Left lung (tissue), 10 donors: ENCODE data around the gene FOCAD. TPM values are rescaled to one million over a fixed set of nuclear protein-coding genes. Genes with fewer than 3 reads are reported as not detected.
A peak's percentile ranks its signal among the peaks of the same experiment; 100 is the strongest.

Source experiments
- ATAC-seq: fragments of 200-7000 bp; cut with Tn5 transposase; one replicate; pipeline ENCODE4 v1.9.1; 2020; ENCODE audit warnings: moderate library complexity
- DNase-seq, 4 donors: peaks; one replicate each; pipeline ENCODE4 v3.0.0-alpha.2; 2013 to 2020
- H3K27ac ChIP-seq, 2 donors: fragments of 200-600 bp; sonication (generic) in 1 of 2; one replicate each; pipeline versions ENCODE4 v1.5.0 to v1.8.0; 2020 to 2021
- H3K27me3 ChIP-seq, 2 donors: fragments of 200-600 bp; sonication (generic) in 1 of 2; one replicate each; pipeline versions ENCODE4 v1.5.0 to v1.8.0; 2020 to 2021
- H3K36me3 ChIP-seq, 2 donors: fragments of 200-600 bp; sonication (generic) in 1 of 2; one replicate each; pipeline versions ENCODE4 v1.5.0 to v1.8.0; 2020 to 2021
- H3K4me1 ChIP-seq, 2 donors: fragments of 200-600 bp; one replicate each; pipeline ENCODE4 v1.8.0; 2021
- H3K4me3 ChIP-seq, 2 donors: fragments of 200-600 bp; sonication (generic) in 1 of 2; one replicate each; pipeline versions ENCODE4 v1.5.0 to v1.8.0; 2020 to 2021; ENCODE audit warnings: mild to moderate bottlenecking in 1 of 2
- H3K9me3 ChIP-seq, 2 donors: fragments of 200-600 bp; sonication (generic) in 1 of 2; one replicate each; pipeline versions ENCODE4 v1.5.0 to v1.8.0; 2020 to 2021
- intact Hi-C, 2 donors: fragments of 100-400 bp; cut with DNase I; formaldehyde crosslinking; loops; one replicate each; pipeline versions ENCODE4 v1.11.2 to v1.14.2; 2022
- polyA plus RNA-seq, 6 donors: library from polyadenylated mRNA; unstranded; fragments of 120-200 nt; gene quantifications; one replicate each; pipeline ENCODE4 v1.2.1, GENCODE V29; 2013; ENCODE audit not compliant: insufficient read length in 6 of 6
- total RNA-seq, 2 donors: library from RNA; stranded (reverse); fragmentation: NEBNext Ultra II Directional; extraction: Animal tissue kit (Norgen Biotek cat#: 25700); gene quantifications; one replicate each; pipeline ENCODE4 v1.2.1, GENCODE V29; 2021
- TF ChIP-seq, protein P1 (sequence below), 2 donors: fragments of 200-600 bp; sonication (generic) in 1 of 2; IDR thresholded peaks; one replicate each; pipeline versions ENCODE4 v1.5.0 to v1.8.0; 2021; ENCODE audit warnings: antibody characterized with exemption in 2 of 2
- donor health status: DM: no; HTN: yes; CAD: no.
- donor health status: DM: no; HTN: no; CAD: no.

Gene FOCAD
- total and polyA plus RNA-seq, 8 donors: 23.6 to 43.1 (median 29.9) TPM

GRCh38 chr9:20685769-20686168, 1.7 kb downstream of the FOCAD start:
- Histone ChIP-seq H3K4me3 (no peak overlapping the region), H3K4me1 (peaks cover 15 to 36% of the 10 kb centered on the region in 2 donors), H3K36me3 (no peaks in the 10 kb centered on the region), H3K27me3 (no peaks in the 10 kb centered on the region), H3K27ac (peak overlapping the region; percentile 95 to 97), H3K9me3 (no peaks in the 10 kb centered on the region)
- ATAC-seq (no peak), DNase-seq (no peak)
- TF ChIP-seq, protein P1, sequence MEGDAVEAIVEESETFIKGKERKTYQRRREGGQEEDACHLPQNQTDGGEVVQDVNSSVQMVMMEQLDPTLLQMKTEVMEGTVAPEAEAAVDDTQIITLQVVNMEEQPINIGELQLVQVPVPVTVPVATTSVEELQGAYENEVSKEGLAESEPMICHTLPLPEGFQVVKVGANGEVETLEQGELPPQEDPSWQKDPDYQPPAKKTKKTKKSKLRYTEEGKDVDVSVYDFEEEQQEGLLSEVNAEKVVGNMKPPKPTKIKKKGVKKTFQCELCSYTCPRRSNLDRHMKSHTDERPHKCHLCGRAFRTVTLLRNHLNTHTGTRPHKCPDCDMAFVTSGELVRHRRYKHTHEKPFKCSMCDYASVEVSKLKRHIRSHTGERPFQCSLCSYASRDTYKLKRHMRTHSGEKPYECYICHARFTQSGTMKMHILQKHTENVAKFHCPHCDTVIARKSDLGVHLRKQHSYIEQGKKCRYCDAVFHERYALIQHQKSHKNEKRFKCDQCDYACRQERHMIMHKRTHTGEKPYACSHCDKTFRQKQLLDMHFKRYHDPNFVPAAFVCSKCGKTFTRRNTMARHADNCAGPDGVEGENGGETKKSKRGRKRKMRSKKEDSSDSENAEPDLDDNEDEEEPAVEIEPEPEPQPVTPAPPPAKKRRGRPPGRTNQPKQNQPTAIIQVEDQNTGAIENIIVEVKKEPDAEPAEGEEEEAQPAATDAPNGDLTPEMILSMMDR (IDR thresholded peaks at IDR 0.05): no peak
- intact Hi-C loops: no loop called here

DNA sequence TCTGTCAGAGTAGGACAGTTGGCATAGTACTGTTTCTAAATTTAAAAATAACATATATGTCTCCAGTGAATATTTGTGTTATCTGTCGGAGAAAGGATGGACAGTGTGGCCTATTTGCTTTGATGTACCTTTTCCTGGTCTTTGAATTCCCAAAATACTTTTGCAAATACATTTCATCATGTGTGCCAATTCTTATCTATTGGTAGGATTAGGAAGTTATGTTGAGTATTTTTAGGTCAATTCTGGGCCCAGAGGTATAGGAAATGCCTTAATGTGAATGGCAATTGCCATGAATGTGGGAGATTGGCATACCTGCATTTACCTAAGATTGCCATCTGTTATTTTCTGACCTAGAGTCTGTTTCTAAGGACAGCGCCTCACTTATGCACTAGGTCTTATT, 5.8 kb downstream of the FOCAD start:
- no peak overlapping the region for H3K27ac ChIP-seq
- H3K27me3 ChIP-seq: no peaks in the 10 kb centered on the region
- H3K36me3 ChIP-seq: no peaks in the 10 kb centered on the region
- H3K4me3 ChIP-seq: no peak overlapping the region
- TF ChIP-seq, protein P1 (IDR thresholded peaks at IDR 0.05): no peak
- DNase-seq (no peak), ATAC-seq (no peak)
- H3K9me3 ChIP-seq: no peaks in the 10 kb centered on the region
- intact Hi-C loops: no loop called here
- peaks cover 15 to 31% of the 10 kb centered on the region in 2 donors for H3K4me1 ChIP-seq

DNA sequence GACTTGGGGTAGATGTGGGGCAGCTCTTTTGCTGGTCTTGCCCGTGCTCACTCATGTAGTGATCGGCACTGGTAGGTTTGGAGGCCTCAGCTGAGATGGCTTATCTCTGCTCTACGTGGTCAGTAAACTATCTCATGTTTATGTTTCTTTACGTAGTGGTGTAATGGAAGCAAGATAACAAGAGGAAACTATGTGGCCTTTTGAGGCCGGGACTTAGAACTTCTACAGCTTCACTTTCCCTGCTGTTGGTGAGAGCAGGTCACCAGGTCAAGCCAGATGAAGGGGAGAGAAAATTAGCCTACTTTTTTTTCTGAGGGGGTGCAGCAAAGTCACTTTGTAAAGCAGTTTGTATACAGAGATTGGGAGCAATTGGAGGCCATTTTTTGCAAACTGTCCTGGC, 8.5 kb downstream of the FOCAD start:
- Histone ChIP-seq H3K27ac (no peak overlapping the region), H3K4me1 (peaks cover 0 to 8% of the 10 kb centered on the region in 2 donors), H3K27me3 (no peaks in the 10 kb centered on the region), H3K36me3 (no peaks in the 10 kb centered on the region), H3K9me3 (no peaks in the 10 kb centered on the region), H3K4me3 (no peak overlapping the region)
- ATAC-seq (no peak), DNase-seq (no peak)
- intact Hi-C loops: no loop called here
- TF ChIP-seq, protein P1 (IDR thresholded peaks at IDR 0.05): no peak

DNA sequence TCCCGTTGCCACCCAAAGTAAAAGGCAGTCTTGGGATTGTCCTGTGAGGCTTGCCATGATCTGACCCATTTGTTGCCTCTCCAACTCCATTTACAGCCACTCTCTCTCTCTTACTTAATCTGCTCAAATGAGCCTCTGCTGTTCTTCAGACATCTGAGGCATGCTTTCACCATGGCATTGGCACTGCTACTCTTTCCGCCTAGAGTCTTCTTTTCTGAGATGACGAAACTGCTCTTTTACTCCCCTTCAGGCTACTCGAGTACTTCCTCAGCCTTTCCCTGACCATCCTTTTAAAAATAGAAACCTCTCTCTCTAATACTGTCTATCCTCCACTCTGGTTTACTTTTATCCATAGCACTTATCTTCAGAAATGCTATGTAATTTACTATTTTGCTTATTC, 9.0 kb downstream of the FOCAD start:
- no peak overlapping the region for H3K4me3 ChIP-seq
- intact Hi-C loops: no loop called here
- DNase-seq (no peak), ATAC-seq (peak; percentile 84)
- H3K36me3 ChIP-seq: no peaks in the 10 kb centered on the region
- TF ChIP-seq, protein P1 (IDR thresholded peaks at IDR 0.05): no peak
- H3K27ac ChIP-seq: no peak overlapping the region
- peaks cover 0 to 8% of the 10 kb centered on the region in 2 donors for H3K4me1 ChIP-seq
- H3K27me3 ChIP-seq: no peaks in the 10 kb centered on the region
- H3K9me3 ChIP-seq: no peaks in the 10 kb centered on the region

GRCh38 chr9:20694248-20694647, 10.2 kb downstream of the FOCAD start:
- H3K4me1 ChIP-seq: peaks cover 0 to 8% of the 10 kb centered on the region in 2 donors
- DNase-seq (no peak), ATAC-seq (no peak)
- TF ChIP-seq, protein P1 (IDR thresholded peaks at IDR 0.05): no peak
- intact Hi-C loops: no loop called here
- no peaks in the 10 kb centered on the region for H3K36me3 ChIP-seq
- no peak overlapping the region for H3K27ac ChIP-seq
- H3K9me3 ChIP-seq: no peaks in the 10 kb centered on the region
- no peaks in the 10 kb centered on the region for H3K27me3 ChIP-seq
- no peak overlapping the region for H3K4me3 ChIP-seq
